Stimulated activated naive CD8-positive, alpha-beta T cell treated with anti-CD3 and anti-CD28 coated beads, Interleukin-15, amount 100 ng/mL, for 72 hours (primary cell): ENCODE data around the gene CREB1.
"Not testable (repeated sequence)": the region's sequence is repeated elsewhere in the genome, so short reads cannot be mapped to it uniquely, and the experiment has no call there.

Experiments
- ATAC-seq: fragments of 150-1000 bp; cut with Tn5 transposase; 2 replicates; pipeline ENCODE4 v1.10.0; 2021; ENCODE audit warnings: mild to moderate bottlenecking, moderate library complexity
- DNase-seq, 2 donors: peaks; one replicate each; pipeline ENCODE4 v3.0.0; 2021 to 2022
- H3K27ac Mint-ChIP-seq, 2 donors: one replicate each; pipeline ENCODE4 v1.8.0; 2022; ENCODE audit warnings: mild to moderate bottlenecking in 2 of 2, mixed read lengths in 2 of 2, moderate library complexity in 2 of 2
- H3K27me3 Mint-ChIP-seq: one replicate; pipeline ENCODE4 v1.8.0; 2022; ENCODE audit warnings: mixed read lengths
- H3K4me1 Mint-ChIP-seq: one replicate; pipeline ENCODE4 v1.8.0; 2022; ENCODE audit warnings: mild to moderate bottlenecking, mixed read lengths
- H3K4me3 Mint-ChIP-seq, 2 donors: one replicate each; pipeline ENCODE4 v1.8.0; 2022; ENCODE audit warnings: mild to moderate bottlenecking in 2 of 2, mixed read lengths in 2 of 2, moderate library complexity in 1 of 2
- H3K9me3 Mint-ChIP-seq, 2 donors: one replicate each; pipeline ENCODE4 v1.8.0; 2022; ENCODE audit warnings: mixed read lengths in 2 of 2

CREB1 gene

DNA sequence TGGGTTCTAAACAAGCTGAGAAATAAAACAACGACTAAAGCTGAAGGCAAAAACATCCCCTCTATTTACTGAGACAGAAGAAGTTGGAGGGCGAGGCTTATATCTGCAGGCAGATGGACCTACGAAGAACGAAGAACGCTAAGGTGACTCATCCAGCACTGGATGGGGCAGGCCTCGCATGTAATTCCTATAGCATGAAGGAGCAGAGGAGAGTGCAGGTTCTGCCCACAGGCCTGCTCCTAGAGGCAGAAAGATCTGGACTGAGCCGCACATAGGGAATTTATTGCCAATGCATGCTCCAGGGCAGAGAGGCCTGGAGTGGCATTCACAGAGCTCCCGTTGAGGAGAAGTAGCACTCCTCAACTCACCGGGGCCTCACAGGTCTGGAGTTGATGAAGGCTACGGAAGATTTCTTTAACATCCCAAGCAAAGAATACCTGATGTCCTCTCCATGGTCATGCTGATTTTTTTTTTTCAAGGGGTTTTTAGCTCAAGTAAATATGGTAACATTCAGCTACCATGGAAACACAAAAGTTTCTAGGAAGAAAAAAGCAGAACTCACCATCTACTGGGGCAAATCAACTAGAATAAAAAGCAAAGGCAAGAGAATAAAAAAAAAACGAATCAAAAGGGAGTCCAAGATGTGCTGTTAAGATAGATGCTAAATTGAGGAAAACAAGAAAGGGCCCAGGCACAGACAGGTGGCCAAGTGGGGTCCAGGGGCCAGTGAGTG is 105.9 kb downstream of the CREB1 start:
- Mint-ChIP-seq H3K4me3 (no peak overlapping the region), H3K9me3 (peaks cover 6% of the 10 kb centered on the region in 2 donors), H3K27me3 (no peaks in the 10 kb centered on the region), H3K4me1 (peaks cover 9% of the 10 kb centered on the region), H3K27ac (no peak overlapping the region)
- no peak for ATAC-seq
- DNase-seq = no peak

DNA sequence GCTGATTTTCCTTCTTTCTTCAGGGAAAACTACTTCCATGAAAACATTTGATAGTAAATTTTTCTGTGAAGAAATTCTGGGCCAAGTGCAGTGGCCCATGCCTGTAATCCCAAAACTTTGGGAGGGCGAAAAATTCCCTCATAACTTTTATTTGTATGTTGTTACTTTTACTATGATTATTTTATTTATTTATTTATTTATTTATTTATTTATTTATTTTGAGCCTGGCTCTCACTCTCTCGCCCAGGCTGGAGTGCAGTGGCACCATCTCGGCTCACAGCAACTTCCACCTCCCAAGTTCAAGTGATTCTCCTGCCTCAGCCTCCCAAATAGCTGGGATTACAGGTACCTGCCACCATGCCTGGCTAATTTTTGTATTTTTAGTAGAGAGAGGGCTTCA is 109.5 kb downstream of the CREB1 start:
- not testable (repeated sequence) for DNase-seq, H3K4me1 Mint-ChIP-seq, H3K27me3 Mint-ChIP-seq, H3K27ac Mint-ChIP-seq, ATAC-seq, H3K4me3 Mint-ChIP-seq
- peaks cover 9 to 15% of the 10 kb centered on the region in 2 donors for H3K9me3 Mint-ChIP-seq

DNA sequence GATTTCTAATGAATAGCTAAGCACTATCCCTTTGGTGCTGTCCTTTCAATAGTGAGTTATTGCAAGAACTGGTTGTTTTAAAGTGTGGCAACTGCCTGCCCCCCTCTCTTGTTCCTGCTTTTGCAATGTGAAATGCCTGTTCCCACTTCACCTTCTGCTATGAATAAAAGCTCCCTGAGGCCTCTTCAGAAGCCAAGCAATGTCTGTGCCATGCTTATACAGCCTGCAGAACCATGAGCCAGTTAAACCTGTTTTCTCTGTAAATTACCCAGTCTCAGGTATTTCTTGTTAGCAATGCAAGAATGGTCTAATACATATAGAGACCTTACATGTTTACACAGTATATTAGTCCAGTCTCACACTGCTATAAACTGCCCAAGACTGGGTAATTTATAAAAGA is 110.4 kb downstream of the CREB1 start:
- ATAC-seq (no peak), DNase-seq (no peak)
- peaks cover 9 to 15% of the 10 kb centered on the region in 2 donors for H3K9me3 Mint-ChIP-seq
- no peaks in the 10 kb centered on the region for H3K27me3 Mint-ChIP-seq
- H3K4me1 Mint-ChIP-seq = no peaks in the 10 kb centered on the region
- H3K27ac Mint-ChIP-seq = no peak overlapping the region
- H3K4me3 Mint-ChIP-seq = no peak overlapping the region

DNA sequence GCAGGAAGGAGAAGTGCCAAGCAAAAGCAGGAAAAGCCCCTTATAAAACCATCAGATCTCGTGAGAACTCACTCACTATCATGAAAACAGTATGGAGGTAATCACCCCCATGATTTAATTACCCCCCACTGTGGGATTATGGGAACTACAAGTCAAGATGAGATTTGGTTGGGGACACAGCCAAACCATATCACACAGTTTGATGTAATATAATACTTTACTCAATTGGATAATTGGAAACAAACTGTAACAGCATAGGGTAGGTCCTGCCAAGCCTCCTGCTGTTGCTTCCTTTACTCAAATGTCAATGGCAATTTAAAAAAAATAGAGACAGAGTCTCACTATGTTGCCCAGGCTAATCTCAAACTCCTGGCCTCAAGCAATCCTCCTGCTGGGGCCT is 110.9 kb downstream of the CREB1 start:
- Mint-ChIP-seq H3K27me3 (no peaks in the 10 kb centered on the region), H3K4me1 (no peaks in the 10 kb centered on the region), H3K9me3 (peaks cover 9 to 15% of the 10 kb centered on the region in 2 donors), H3K27ac (no peak overlapping the region), H3K4me3 (no peak overlapping the region)
- ATAC-seq (no peak), DNase-seq (no peak)

DNA sequence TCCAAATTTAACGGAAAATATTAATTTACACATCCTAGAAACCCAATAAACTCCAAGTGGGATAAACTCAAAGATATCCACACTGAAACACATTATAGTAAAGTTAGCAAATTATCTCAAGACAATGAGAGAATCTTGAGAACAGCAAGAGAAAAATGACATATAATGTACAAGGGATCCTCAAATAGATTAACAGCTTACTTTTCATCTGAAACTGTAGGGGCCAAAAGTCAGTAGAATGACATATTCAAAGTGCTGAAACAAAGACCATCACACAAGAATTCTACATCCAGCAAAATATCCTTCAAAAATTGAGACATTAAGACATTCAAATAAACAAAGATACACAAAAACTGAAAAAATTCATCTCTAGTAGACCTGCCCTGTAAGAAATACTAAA is 114.1 kb downstream of the CREB1 start:
- peaks cover 9 to 15% of the 10 kb centered on the region in 2 donors for H3K9me3 Mint-ChIP-seq
- no peak overlapping the region for H3K4me3 Mint-ChIP-seq
- no peak overlapping the region for H3K27ac Mint-ChIP-seq
- ATAC-seq (no peak), DNase-seq (no peak)
- no peaks in the 10 kb centered on the region for H3K27me3 Mint-ChIP-seq
- no peaks in the 10 kb centered on the region for H3K4me1 Mint-ChIP-seq

DNA sequence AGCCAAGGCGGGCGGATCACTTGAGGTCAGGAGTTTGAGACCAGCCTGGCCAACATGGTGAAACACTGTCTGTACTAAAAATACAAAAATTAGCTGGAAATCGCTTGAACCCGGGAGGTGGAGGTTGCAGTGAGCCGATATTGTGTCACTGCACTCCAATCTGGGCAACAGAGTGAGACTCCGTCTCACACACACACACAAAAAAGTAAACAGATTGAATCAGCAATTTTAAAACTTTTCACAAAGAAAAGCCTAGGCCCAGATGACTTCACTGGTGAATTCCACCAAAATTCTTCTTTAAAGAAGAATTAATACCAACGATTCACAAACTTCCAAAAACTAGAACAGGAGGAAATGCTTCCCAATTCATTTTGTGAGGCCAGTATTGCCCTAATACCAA is 116.8 kb downstream of the CREB1 start:
- DNase-seq, H3K4me1 Mint-ChIP-seq, H3K4me3 Mint-ChIP-seq, H3K9me3 Mint-ChIP-seq, H3K27me3 Mint-ChIP-seq, ATAC-seq: not testable (repeated sequence)
- H3K27ac Mint-ChIP-seq = peak overlapping the region in 1 of 2 donors; percentile 27
